Right lung (tissue), 5 donors: ENCODE data around the gene DHCR24. TPM values are rescaled to one million over a fixed set of nuclear protein-coding genes. Genes with fewer than 3 reads are reported as not detected.

ENCODE experiments used
- DNase-seq, 2 donors: peaks; one replicate each; pipeline ENCODE4 v3.0.0-alpha.2; 2013
- polyA plus RNA-seq, 5 donors: library from polyadenylated mRNA; unstranded; fragments of 120-200 nt; gene quantifications; one replicate each; pipeline versions ENCODE4 v1.2.1 to v1.2.3, GENCODE V29; 2013; ENCODE audit warnings: inconsistent platforms in 1 of 5, low replicate concordance in 1 of 5; ENCODE audit not compliant: insufficient read length in 5 of 5, insufficient read depth in 1 of 5

Gene DHCR24
- polyA plus RNA-seq, 5 donors, result 31.5 to 63.6 (median 40.5) TPM

DNA sequence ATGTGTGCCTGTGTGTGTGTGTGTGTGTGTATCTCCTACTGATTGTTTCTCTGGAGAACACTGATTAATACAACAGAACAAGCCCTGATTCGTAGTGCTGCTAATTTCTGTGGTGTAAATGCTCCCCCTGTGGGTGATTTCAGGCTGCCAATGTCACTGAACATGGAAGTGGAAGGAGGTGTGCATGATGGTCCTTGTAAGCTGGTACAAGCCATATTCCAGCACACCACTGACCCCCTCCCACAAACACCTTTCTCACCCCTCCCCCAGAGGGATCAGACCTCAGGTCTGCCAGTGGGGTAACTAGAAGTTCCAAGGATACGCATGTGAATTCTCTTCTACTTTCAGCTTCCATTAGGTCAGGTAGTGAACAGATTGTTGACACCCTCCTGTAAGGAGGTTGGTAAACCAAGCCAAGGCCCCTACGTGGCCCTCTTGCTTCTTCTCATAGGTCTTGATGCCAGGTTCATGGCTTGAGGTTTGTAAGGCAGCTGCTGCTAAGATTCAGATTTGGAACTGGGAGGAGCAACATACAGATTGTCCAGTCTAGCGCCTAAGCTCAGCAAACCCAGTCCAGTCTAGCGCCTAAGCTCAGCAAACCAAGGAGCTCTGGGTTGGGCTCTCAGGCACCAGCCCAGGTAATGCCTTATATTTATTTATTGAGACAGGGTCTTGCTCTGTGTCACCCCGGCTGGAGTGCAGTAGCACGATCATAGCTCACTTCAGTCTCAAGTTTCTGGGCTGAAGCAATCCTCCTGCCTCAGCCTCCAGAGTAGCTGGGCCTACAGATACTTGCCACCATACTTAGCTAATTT is 38.7 kb downstream of the DHCR24 start:
- no peak for DNase-seq

DNA sequence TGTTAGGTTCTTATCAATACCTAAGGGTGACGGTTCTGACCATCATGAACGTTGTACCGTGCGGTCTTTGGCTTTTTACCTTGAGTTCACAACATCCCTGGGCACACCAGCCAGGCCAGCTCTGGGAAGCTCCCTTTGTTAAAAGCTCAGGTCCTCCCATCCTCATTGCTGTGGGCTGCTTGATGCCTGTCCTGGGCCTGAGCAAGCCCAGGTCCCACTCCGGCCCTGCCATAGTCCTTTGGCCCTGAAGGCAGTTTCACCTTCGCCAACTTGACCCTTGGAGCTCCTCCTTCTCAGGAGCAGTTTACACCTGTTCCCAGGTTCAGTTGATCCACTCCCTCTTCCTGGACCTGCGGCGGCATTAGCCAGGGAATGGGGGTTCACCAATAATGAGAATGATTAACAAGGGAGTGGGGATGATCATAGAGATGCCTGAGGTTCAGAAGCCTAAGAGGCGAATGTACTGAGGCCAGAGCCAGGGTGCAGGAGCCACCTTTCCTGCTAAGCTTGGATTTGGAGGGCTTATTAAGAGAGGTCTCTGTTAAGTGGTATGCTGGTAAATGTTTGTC is 40.2 kb downstream of the DHCR24 start:
- DNase-seq, result no peak

DNA sequence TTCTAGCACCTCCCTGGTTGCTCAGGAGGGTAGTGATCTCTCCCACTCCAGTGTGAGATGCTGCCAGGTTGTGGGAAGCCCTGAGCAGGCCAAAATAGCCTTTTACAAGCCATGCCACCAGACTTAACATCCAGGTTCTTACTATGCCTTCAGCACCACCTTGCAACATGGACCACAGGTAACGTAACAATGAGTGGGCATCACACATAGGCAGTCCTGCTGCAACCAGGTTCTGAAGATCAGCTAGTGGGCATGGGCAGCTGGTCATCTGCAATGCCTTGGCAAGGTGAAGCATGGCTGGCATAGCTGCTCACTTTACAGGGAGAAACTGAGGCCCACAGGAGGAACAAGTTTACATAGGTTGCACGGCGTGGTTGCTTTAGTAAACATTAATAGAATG is 40.7 kb downstream of the DHCR24 start:
- no peak for DNase-seq

DNA sequence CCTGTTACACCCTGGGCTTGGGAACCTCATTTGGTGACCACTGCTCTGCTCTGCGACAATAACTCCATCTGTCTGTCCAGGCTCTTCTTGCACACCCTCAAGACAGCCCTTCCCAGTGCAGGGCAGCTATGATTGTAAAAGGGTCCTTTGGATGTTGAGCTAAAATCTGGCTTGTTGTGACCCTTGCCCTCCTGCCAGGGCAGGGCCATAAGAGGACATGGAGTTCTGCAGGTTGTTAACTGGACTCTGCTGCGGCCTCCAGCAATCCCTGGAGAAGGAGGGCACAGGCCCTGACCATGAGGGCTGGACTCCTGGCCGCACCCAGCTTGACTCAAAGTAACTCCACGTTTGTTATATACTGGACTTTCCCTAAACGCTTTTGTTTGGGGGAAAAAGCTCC is 41.2 kb downstream of the DHCR24 start:
- DNase-seq, result no peak

DNA sequence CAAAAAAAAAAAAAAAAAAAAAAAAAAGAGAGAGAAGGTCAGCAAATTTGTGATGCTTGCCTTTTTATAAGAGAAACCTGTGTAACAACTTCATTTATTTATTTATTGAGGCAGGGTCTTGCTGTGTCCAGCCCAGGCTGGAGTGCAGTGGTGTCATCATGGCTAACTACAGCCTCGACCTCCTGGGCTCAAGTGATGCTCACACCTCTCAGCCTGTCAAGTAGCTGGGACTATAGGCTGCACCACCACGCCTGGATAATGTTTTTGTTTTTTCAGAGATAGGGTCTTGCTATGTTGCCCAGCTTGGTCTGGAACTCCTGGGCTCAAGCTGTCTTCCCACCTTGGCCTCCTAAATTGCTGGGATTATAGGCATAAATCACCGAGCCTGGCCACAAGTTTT is 42.4 kb downstream of the DHCR24 start:
- no peak for DNase-seq

DNA sequence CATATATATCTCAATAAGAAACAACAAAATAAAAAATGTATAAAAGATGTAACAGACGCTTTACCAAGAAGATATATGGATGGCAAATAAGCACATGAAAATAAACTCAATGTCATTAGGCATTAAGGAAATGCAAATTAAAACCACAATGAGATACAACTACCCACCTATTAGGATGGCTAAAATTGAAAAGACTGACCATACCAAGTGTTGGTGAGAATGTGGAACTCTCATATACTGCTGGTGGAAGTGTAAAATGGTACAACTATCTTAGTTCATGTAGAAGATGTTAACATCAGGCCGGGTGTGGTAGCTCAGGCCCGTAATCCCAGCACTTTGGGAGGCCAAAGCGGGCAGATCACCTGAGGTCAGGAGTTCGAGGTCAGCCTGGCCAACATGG is 43.5 kb downstream of the DHCR24 start:
- no peak for DNase-seq

DNA sequence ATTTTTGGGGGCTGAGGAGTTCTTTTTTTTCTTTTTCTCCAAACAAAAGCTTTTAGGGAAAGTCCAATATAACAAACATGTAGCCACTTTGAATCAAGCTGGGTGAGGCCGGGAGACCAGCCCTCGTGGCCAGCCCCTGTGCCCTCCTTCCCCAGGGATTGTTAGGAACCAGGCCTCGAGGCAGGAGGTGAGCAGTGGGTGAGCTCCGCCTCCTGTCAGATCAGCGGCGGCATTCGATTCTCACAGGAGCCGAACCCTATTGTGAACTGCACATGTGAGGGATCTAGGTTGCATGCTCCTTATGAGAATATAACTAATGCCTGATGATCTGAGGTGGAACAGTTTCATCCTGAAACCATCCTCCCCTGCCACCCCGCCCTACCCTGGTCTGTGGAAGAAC is 44.0 kb downstream of the DHCR24 start:
- DNase-seq, result no peak

DNA sequence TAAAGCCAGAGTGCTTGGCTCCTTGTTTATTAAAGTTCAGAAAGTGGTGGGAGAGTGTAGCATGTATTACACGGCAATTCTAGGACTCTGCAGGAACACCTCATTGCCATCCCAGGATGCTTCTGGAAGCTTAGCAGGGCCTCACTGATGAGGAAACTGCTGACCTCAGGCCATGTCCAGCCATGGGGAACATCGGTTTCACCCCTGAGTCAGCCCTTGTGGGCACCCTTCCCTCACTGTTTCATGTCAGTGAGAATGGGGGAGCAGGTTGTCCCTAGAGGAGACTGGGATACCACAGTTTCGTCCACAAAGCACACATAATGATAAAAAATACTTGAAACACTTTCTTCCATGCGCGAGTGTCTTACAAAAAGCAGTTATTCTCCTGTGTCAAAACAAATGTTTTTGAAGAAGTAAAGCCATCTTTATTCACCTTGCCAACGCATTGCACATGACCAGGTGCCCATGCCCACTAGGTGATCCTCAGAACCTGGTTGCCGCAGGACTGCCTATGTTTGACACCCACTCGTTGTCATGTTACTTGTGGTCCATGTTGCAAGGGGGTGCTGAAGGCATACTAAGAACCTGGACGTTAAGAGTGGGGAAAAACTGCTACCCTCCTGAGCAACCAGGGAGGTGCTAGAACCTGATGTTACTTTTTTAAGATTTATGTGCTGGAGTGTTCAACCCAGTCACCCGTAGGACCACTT is 44.6 kb downstream of the DHCR24 start:
- DNase-seq, result no peak

DNA sequence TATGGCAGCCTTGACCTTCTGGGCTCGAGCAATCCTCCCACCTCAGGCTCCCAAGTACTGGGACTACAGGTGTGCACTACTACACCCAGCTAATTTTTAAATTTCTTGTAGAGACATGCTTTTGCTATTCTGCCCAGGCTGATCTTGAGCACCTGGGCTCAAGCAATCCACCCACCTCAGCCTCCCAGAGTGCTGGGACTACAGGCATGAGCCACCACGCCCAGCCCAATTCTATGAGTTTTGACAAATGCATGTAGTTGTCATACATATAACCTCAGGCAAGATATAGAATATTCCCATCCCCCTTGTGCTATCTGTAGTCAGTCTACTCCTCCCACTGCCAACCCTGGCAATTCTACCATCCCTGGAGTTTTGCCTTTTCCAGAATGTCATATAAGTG is 47.2 kb downstream of the DHCR24 start:
- no peak for DNase-seq

DNA sequence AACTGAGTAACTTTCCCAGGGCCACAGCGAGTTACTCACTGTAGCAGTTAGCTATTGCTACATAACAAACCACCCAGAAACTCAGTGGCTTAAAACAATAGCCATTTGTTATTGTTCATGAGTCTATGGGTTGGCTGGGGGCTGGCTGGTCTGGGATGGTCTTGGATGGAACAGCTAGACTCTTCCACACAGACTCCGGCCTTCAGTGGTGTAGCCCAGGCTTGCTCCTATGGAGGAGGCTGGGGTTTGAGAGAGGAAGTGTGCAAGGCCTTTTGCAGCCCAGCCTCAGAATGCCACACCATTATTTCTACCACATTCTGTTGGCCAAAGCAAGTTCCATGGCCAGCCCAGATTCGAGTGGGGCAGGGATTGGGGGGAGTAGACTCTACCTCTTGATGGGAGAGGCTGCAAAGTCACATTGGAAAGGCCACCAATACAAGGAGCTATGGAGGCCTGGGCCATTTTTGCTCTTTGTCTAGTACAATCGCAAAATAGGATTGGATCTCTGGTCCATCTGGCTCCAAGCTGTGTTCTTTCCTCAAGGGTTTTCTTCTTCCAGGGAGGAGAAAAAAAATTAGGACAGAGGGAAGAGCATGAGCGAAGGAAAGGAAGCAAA is 48.3 kb downstream of the DHCR24 start:
- DNase-seq, result no peak

DNA sequence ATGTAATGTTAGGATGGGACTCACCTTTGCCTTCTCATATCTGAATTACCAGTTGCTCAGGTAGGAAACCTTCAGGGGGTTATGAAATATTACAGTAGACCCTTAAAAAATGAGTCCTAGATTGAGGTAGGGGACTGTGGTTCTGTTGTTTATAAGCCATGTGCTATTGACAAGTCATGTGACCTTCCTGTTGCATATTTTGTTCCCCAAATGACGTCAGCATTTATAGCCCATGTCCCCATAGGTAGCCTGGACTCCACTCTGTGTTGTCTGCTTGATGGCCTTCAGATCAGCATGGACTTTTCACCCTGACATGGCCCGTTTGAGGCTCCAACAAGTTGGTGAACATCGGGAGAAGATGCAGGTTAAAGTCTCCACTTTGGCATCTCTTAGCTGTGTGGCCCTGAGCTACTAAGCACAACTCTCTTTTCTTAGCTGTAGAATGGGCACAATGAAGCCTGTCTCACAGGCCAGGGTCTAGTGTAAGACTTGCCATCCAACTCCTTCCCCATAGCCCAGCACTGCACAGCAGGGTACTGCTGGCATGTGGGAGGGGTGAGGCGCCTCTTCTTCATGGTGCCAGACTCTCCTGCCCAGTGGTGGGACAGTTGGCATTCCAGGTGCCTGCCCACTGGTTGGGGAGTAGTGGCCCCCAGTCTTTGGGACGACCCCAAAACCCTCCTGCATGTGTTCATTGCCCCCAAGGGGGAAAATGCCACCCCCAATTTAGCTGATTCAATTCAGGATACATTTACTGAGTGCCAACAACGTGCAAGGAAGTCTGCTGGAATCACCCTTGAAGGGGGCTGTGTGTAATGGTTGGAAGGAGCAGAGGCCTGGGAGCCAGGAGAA is 49.8 kb downstream of the DHCR24 start:
- no peak for DNase-seq

DNA sequence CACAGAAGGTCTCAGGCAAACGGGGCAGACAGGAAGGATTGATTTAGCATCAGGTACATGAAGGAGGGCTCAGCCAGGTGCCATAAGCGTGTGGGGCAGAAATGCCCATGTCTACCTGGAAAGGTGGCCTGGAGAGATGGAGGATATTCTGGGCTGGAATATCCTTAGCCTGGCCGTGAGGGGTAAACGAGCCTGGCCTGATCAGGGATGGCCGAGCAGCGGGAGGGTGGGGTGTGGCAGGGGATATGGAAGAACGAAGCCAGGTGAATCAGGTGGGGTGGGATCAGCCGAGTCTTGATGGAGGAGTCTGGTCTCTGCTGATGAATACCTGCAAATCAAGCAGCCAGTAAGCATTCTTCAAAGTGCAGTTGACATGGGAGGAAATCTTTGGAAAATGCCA is 50.4 kb downstream of the DHCR24 start:
- no peak for DNase-seq

DNA sequence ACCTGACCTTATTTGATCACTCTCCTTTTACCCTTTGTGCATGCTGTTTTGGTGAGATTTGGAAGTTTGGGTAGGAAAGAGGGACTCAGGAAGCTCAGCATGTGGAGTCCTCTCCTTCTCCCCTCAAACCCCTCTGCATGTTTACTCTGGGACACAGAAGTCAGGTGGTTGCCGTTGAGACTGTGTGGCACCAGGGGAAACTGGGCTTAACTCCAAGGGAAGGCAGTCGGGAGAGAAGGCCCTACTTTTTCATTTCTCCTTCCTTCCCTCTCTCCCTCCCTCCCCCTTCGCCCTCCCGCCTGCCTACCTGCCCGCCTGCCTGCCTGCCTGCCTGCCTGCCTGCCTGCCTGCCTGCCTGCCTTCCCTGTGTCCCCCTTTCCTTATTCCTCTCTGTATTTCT is 51.0 kb downstream of the DHCR24 start:
- peak; percentile 4 to 8 for DNase-seq

DNA sequence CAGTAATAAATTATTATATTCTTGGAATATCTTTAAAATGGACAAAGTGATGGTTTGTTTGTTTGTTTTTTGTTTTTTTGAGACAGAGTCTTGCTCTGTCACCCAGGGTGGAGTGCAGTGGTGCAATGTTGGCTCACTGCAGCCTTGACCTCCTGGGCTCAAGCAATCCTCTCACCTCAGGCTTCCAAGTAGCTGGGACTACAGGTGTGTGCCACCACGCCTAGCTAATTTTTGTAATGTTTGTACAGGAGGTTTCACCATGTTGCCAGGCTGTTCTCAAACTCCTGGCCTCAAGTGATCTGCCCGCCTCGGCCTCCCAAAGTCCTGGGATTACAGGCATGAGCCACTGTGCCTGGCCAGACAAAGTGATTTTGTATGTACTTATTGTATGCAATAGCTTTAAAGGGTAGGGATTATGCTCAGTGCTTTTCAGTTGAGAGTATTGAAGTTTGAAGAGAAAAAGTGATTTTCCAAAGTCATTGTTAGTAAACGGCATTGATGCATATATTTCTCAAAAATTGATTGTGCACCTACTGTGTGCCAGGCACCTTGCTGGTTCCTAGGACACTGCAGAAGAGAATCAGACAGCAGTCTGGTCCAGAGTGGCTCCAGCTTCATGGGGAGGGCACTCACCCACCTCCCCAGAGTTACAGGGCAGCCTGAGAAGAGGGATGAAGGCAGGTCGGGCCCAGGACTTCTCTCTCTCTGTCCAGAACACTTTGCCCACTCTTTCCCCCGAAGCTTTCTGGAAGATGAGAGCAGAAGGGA is 51.7 kb downstream of the DHCR24 start:
- DNase-seq, result no peak

DNA sequence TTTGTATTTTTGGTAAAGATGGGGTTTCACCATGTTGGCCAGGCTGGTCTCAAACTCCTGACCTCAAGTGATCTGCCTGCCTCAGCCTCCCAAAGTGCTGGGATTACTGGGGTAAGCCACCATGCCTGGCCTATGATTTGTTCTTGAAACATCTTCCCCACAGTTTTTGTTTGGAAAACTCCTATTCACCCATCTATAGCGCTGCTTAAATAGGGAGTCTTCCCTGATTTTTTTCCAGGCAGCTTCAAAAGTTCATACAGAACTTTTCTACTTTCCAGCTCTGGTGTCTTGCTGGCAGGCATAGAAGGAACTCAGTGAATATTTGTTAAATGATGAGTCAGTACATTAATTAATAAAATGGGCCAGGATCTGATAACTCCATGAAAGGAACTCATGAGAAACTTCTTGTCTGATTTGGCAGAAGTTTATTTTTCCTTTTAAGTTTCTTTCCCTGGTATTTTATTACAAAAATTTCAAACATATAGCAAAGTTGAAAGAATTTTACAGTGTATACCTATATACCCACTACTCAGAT is 52.9 kb downstream of the DHCR24 start:
- DNase-seq, result no peak

DNA sequence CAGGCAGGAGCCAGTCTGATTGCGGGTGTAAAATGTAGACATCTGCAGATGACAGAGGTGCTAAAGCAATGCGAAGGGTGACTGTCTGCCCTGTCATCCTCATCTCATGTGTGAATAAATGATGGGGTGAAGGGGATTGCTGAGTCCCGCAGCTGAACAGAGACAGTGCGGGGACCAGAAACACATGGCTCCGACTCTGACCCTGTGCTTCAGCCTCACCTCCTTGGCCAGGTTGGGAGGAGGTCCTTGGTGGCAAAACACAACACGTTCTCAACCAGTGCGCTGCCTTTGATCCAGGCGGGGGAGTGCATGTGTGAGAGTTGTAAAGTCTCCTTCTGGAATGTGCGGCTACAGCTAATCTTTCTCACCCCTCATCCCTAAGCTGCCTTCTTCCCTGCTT is 53.9 kb downstream of the DHCR24 start:
- no peak for DNase-seq

DNA sequence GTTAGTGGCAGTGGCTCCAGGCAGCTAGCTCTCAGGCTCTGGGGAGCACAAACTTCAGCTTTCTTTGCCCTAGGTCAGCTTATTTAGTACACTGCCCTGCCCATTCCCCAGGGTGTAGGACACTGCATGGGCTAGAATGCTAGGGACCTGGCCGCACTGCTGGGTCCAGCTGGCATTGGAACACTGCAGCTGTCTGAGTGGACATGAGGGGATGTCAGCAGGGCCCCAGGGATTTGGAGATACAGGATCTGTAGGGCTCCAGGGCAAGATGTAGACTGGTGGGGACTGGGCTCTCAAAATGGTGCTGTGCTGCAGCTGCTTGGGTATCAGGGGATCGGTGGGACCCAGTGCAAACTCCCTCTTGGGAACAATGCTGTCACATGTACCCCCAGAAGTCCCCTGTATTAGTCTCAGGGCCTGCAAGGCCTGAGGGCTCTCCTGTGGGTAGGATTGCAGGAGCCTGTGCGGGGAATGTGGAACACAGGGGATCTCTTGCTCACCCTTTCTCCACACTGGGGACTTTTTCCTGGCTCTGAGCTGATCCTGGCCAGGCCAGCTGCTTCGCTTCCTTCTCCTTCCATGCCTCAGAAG is 60.7 kb downstream of the DHCR24 start:
- DNase-seq, result no peak

DNA sequence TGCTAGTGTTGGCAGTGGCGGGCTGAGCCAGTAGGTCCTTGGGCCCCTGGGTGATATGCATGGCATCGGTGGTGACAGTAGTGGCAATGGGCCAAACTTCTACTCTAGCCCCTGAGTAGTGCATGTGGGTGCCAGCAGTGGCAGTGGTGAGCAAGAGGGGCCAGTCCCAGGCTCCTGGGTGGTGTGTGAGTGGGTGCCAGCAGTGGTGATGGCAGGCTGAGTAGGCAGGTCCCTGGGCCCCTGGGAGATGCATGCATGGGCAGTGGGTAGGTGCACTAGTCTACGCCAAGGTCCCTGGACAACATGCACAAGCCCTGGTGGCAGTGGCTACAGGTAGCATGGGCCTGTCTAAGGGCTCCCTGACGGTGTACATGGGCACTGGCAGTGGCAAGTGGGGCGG is 61.3 kb downstream of the DHCR24 start:
- no peak for DNase-seq

DNA sequence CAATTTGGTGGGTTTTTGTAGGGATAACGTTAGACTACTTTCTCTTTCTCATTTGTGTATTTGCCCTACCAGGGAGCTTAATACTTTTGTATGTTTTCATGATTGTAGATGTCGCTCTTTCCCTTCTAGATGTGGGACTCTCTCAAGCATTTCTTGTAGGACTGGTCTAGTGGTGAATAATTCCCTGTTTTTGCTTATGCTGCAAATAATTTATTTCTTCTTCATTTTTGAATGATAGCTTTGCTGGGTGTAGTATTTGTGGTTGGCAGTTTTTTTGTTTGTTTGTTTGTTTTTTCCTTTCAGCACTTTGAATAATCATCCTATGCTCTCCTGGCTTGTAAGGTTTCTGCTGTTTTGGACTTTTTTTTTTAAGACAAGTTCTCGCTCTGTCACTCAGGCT is 63.3 kb downstream of the DHCR24 start:
- DNase-seq, result no peak

DNA sequence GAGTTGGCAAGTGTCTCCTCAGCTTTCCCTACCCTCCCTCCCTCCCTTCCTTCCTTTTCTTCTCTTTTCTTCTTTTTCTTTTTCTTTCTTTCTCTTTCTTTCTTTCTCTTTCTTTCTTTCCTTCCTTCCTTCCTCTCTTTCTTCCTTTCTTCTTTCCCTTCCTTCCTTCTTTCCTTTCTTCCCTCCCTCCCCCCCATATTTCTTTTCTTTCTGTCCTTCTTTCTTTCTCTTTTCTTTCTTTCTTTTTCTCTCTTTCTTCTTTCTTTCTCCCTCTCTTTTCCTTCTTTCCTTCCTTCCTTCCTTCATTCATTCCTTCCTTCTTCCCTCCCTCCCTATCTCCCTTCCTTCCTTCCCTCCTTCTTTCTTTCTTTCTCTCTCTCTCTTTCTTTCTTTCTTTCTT is 67.3 kb downstream of the DHCR24 start:
- DNase-seq, result no peak
